ENCODE measurements around the gene GGT7.

DNA sequence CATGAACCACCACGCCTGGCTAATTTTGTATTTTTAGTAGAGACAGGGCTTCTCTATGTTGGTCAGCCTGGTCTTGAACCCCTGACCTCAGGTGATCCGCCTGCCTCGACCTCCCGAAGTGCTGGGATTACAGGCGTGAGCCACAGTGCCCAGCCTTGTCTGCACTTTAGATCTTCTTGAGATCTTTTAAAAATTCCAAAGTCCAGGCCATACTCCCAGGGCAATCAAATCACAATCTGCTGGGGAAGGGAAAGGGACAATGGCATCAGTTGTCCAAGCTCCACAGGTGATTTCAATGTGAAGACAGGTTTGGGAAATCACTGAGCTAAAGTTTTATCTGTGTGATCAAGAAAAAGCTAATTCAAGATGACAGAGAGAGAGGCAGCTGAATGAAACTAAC is 64.1 kb downstream of the GGT7 start:
- TF ChIP-seq ZNF324 (tag by site-specific recombination; IDR thresholded peaks at IDR 0.05) (no peak), ZNF146 (tag by site-specific recombination; IDR thresholded peaks at IDR 0.05) (no peak), KLF1 (tag by site-specific recombination; IDR thresholded peaks at IDR 0.05) (no peak), ZNF302 (tag by site-specific recombination; IDR thresholded peaks at IDR 0.05; ENCODE audit: low read depth) (no peak), MYNN (tag by site-specific recombination; IDR thresholded peaks at IDR 0.05; ENCODE audit: borderline replicate concordance) (no peak), ZBTB21 (tag by site-specific recombination; IDR thresholded peaks at IDR 0.05) (no peak)
- TF ChIP-seq, protein P1, sequence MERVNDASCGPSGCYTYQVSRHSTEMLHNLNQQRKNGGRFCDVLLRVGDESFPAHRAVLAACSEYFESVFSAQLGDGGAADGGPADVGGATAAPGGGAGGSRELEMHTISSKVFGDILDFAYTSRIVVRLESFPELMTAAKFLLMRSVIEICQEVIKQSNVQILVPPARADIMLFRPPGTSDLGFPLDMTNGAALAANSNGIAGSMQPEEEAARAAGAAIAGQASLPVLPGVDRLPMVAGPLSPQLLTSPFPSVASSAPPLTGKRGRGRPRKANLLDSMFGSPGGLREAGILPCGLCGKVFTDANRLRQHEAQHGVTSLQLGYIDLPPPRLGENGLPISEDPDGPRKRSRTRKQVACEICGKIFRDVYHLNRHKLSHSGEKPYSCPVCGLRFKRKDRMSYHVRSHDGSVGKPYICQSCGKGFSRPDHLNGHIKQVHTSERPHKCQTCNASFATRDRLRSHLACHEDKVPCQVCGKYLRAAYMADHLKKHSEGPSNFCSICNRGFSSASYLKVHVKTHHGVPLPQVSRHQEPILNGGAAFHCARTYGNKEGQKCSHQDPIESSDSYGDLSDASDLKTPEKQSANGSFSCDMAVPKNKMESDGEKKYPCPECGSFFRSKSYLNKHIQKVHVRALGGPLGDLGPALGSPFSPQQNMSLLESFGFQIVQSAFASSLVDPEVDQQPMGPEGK (tag by site-specific recombination; IDR thresholded peaks at IDR 0.05): no peak
- TF ChIP-seq, protein P2, sequence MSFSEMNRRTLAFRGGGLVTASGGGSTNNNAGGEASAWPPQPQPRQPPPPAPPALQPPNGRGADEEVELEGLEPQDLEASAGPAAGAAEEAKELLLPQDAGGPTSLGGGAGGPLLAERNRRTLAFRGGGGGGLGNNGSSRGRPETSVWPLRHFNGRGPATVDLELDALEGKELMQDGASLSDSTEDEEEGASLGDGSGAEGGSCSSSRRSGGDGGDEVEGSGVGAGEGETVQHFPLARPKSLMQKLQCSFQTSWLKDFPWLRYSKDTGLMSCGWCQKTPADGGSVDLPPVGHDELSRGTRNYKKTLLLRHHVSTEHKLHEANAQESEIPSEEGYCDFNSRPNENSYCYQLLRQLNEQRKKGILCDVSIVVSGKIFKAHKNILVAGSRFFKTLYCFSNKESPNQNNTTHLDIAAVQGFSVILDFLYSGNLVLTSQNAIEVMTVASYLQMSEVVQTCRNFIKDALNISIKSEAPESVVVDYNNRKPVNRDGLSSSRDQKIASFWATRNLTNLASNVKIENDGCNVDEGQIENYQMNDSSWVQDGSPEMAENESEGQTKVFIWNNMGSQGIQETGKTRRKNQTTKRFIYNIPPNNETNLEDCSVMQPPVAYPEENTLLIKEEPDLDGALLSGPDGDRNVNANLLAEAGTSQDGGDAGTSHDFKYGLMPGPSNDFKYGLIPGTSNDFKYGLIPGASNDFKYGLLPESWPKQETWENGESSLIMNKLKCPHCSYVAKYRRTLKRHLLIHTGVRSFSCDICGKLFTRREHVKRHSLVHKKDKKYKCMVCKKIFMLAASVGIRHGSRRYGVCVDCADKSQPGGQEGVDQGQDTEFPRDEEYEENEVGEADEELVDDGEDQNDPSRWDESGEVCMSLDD (tag by site-specific recombination; IDR thresholded peaks at IDR 0.05): no peak
- TF ChIP-seq, protein P3, sequence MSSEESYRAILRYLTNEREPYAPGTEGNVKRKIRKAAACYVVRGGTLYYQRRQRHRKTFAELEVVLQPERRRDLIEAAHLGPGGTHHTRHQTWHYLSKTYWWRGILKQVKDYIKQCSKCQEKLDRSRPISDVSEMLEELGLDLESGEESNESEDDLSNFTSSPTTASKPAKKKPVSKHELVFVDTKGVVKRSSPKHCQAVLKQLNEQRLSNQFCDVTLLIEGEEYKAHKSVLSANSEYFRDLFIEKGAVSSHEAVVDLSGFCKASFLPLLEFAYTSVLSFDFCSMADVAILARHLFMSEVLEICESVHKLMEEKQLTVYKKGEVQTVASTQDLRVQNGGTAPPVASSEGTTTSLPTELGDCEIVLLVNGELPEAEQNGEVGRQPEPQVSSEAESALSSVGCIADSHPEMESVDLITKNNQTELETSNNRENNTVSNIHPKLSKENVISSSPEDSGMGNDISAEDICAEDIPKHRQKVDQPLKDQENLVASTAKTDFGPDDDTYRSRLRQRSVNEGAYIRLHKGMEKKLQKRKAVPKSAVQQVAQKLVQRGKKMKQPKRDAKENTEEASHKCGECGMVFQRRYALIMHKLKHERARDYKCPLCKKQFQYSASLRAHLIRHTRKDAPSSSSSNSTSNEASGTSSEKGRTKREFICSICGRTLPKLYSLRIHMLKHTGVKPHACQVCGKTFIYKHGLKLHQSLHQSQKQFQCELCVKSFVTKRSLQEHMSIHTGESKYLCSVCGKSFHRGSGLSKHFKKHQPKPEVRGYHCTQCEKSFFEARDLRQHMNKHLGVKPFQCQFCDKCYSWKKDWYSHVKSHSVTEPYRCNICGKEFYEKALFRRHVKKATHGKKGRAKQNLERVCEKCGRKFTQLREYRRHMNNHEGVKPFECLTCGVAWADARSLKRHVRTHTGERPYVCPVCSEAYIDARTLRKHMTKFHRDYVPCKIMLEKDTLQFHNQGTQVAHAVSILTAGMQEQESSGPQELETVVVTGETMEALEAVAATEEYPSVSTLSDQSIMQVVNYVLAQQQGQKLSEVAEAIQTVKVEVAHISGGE (tag by site-specific recombination; conservative IDR thresholded peaks at IDR 0.05; ENCODE audit: low read depth): no peak
- TF ChIP-seq, protein P4, sequence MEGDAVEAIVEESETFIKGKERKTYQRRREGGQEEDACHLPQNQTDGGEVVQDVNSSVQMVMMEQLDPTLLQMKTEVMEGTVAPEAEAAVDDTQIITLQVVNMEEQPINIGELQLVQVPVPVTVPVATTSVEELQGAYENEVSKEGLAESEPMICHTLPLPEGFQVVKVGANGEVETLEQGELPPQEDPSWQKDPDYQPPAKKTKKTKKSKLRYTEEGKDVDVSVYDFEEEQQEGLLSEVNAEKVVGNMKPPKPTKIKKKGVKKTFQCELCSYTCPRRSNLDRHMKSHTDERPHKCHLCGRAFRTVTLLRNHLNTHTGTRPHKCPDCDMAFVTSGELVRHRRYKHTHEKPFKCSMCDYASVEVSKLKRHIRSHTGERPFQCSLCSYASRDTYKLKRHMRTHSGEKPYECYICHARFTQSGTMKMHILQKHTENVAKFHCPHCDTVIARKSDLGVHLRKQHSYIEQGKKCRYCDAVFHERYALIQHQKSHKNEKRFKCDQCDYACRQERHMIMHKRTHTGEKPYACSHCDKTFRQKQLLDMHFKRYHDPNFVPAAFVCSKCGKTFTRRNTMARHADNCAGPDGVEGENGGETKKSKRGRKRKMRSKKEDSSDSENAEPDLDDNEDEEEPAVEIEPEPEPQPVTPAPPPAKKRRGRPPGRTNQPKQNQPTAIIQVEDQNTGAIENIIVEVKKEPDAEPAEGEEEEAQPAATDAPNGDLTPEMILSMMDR (tag by site-specific recombination; IDR thresholded peaks at IDR 0.05): no peak
- TF ChIP-seq, protein P5, sequence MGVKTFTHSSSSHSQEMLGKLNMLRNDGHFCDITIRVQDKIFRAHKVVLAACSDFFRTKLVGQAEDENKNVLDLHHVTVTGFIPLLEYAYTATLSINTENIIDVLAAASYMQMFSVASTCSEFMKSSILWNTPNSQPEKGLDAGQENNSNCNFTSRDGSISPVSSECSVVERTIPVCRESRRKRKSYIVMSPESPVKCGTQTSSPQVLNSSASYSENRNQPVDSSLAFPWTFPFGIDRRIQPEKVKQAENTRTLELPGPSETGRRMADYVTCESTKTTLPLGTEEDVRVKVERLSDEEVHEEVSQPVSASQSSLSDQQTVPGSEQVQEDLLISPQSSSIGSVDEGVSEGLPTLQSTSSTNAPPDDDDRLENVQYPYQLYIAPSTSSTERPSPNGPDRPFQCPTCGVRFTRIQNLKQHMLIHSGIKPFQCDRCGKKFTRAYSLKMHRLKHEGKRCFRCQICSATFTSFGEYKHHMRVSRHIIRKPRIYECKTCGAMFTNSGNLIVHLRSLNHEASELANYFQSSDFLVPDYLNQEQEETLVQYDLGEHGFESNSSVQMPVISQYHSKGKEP (tag by site-specific recombination; IDR thresholded peaks at IDR 0.05): no peak
- TF ChIP-seq, protein P6, sequence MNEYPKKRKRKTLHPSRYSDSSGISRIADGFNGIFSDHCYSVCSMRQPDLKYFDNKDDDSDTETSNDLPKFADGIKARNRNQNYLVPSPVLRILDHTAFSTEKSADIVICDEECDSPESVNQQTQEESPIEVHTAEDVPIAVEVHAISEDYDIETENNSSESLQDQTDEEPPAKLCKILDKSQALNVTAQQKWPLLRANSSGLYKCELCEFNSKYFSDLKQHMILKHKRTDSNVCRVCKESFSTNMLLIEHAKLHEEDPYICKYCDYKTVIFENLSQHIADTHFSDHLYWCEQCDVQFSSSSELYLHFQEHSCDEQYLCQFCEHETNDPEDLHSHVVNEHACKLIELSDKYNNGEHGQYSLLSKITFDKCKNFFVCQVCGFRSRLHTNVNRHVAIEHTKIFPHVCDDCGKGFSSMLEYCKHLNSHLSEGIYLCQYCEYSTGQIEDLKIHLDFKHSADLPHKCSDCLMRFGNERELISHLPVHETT (tag by site-specific recombination; IDR thresholded peaks at IDR 0.05): no peak

Measured in HEK293 (cell line).